ENCODE measurements around the gene ASAH2.

ASAH2 gene

DNA sequence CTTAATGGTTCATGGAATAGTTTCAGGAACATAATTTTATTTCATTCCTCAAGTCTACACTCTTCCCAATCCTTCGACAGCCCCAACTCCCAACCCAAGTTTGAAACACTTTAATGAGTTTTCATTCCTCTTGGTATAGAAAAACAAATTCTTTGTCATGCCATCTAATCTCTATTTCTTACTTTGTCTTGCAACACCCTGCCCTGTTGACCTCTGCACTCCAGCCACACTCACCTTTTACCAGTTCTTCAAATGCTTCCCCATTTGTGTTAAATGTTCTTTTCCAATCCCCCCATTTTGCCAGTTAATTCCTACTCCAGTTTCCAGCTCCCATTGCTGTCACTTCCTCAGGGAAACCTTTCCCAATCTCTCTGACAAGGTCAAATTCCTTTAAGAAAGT, 21.9 kb downstream of the ASAH2 start:
- TF ChIP-seq GATA2 (IDR thresholded peaks at IDR 0.05; ENCODE audit: low read depth, low read length) (no peak), GATA3 (IDR thresholded peaks at IDR 0.05; ENCODE audit: low read depth, low read length) (no peak)

DNA sequence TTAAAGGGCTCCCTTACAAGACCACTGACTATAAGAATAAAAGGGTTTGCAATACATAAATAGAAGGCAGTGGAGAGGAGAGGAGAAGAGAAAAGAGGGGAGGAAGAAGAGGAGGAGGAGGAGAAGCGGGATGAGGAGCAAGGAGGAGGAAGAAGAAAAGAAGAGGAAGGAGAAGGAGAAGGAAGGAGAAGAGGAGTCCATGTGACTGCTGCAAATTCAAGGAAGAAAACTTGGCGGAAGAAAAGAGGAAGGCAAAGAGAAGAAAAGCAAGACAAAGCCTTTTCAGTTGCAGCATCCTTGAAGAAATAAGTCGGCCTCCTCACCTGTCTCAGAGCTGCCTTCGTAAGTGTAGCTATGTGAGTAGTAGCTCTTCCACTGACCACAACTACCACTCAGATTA, 22.6 kb downstream of the ASAH2 start:
- TF ChIP-seq GATA2 (IDR thresholded peaks at IDR 0.05; ENCODE audit: low read depth, low read length) (no peak), GATA3 (IDR thresholded peaks at IDR 0.05; ENCODE audit: low read depth, low read length) (no peak)

DNA sequence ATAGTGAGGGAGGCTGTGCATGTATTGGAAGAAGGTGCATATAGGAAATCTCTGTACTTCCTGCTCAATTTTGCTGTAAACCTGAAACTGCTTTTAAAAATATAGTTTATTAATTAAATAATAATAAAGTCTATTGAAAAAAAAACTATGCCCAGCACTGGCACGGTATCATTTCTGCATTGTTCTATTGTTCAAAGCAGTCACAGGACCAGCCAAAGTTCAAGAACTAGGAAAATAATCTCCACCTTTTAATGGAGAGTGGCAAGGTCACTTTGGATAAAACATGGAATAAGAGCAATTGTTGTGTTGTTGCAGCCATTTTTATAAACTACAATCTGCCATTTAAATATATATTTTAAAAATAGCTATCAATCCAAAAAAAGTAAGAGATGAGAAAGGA, 24.7 kb downstream of the ASAH2 start:
- TF ChIP-seq GATA3 (IDR thresholded peaks at IDR 0.05; ENCODE audit: low read depth, low read length) = no peak

DNA sequence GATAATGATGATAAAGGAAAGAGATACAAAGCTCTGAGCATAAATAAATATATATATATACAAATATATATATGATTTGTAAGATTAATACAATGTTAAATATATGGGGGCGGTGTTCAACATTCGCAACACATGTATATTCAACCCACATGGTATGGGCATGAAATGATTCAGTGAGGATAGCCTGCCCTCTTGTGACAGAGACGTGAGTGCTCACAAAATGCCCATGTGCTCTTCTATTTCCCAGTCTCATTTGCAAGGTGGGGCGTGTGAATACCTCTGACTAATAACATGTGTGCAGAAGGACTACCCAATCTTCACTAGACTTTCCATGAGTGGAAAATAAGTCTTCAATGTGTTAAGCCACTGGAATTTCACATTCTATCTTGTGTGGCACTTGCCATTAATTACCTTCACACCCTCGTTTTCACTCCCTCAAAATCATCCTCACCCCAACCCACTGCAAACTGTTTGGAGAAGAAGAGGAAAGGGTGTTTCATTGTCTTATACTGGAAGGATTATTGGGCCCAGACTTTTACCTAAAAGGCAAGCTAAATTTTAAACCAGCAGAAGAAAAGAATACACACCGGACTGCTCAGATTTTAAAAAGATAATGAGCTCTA, 26.9 kb downstream of the ASAH2 start:
- no peak for TF ChIP-seq GATA3 (IDR thresholded peaks at IDR 0.05; ENCODE audit: low read depth, low read length)
- no peak for TF ChIP-seq GATA2 (IDR thresholded peaks at IDR 0.05; ENCODE audit: low read depth, low read length)

DNA sequence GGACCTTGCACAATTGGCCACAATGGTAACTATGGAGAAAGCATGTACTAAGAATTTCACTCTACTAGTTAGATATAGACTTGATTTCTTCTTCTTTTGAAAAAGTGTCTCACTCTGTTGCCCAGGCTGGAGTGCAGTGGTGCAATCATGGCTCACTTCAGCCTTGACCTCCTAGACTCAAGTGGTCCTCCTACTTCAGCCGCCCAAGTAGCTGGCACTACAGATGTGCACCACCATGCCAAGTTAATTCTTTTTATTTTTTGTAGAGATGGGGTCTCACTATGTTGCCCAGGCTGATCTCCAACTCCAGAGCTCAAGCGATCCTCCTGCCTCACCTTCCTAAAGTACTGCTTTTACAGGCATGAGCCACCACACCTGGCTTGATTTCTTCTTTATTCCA, 29.1 kb downstream of the ASAH2 start:
- no peak for TF ChIP-seq GATA2 (IDR thresholded peaks at IDR 0.05; ENCODE audit: low read depth, low read length)
- no peak for TF ChIP-seq GATA3 (IDR thresholded peaks at IDR 0.05; ENCODE audit: low read depth, low read length)

DNA sequence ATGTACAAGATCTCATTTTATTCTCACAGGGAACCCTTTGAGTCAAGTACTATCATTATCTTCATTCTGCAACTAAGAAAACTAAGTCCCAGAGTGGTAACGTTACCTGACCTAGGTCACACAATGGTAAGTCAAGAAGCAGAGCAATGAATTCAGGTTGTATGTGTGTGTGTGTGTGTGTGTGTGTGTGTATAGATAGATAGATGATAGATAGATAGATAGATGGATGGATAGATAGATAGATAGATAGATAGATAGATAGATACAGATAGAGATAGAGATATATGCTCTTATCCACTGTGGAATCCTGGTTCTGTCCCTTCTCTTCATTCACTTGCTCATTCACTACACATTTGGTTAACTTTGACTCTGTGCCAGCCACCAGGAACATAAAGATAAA, 29.8 kb downstream of the ASAH2 start:
- TF ChIP-seq GATA2 (IDR thresholded peaks at IDR 0.05; ENCODE audit: low read depth, low read length) (no peak), GATA3 (IDR thresholded peaks at IDR 0.05; ENCODE audit: low read depth, low read length) (no peak)

DNA sequence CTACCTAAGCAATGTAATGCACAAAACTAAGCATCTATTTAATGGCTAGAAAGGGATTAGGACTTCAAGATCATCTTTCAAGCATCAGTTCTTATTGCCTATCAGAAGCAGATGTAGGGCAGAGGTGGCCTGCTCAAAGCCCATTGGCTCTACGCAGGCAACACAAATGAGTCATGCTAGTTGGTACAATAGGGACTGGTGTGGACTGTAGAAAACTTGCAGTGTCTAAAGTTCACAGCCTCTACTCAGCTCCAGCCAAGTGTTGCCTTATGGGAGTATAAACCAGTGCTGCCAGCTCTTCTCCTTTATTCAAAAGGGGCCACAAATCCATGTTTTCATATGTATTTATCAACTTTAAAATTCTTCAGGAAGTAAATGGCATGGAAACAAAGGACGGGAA, 31.7 kb downstream of the ASAH2 start:
- TF ChIP-seq GATA2 (IDR thresholded peaks at IDR 0.05; ENCODE audit: low read depth, low read length) = no peak
- no peak for TF ChIP-seq GATA3 (IDR thresholded peaks at IDR 0.05; ENCODE audit: low read depth, low read length)

DNA sequence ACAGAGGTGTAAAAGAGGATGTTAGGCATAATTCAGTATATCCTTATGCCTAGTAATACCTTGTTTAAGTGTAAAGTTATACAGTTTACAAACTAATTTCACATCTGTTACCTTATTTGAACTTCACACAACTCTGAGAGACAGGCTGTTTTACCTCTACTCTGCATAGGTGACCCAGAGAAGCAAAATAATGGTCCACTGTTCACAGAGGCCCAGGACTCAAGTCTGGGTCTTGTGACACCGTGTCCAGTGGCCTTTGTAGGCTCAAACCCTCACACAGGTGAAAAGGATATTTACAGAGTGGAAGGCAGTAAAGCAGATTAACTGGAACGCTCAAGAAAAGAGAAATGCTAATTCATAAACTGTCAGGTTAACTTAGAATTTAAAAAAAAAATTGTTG, 32.1 kb downstream of the ASAH2 start:
- TF ChIP-seq GATA2 (IDR thresholded peaks at IDR 0.05; ENCODE audit: low read depth, low read length) (no peak), GATA3 (IDR thresholded peaks at IDR 0.05; ENCODE audit: low read depth, low read length) (no peak)

DNA sequence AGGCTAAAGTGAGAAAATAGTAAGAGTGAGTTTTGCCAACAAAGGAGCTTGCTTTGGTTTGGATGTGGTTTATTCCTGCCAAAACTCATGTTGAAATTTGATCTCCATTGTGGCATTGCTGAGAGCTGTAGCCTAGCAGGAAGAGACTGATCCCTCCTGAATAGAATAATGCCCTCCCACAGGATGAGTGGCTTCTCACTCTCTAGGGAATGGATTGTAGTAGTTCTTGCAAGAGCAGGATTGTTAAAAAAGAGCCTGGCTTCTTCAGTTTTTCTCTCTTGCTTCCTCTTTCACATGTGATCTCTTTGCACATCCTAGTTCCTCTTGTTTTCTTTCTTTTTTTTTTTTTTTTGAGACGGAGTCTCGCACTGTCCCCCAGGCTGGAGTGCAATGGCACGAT, 34.4 kb downstream of the ASAH2 start:
- TF ChIP-seq GATA3 (IDR thresholded peaks at IDR 0.05; ENCODE audit: low read depth, low read length) = no peak
- TF ChIP-seq GATA2 (IDR thresholded peaks at IDR 0.05; ENCODE audit: low read depth, low read length) = no peak

DNA sequence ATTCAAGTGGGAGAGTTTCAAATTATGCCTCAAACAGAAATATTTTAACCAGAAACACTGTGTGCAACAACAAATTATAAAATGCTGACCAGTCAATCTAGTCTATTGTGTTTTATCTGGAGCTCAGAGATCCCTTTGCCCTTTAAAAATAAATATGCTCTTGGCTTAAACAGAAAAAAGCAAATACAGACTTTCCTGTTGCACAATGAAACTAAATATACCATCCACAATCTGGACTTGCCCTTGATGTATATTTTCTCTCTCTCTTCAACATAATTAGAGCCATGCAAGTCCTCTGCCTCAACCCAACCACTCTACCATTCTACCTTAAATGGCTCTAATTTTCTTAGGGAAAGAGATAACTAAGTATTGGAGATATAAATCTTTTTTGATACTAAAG, 34.9 kb downstream of the ASAH2 start:
- no peak for TF ChIP-seq GATA2 (IDR thresholded peaks at IDR 0.05; ENCODE audit: low read depth, low read length)
- TF ChIP-seq GATA3 (IDR thresholded peaks at IDR 0.05; ENCODE audit: low read depth, low read length) = no peak

DNA sequence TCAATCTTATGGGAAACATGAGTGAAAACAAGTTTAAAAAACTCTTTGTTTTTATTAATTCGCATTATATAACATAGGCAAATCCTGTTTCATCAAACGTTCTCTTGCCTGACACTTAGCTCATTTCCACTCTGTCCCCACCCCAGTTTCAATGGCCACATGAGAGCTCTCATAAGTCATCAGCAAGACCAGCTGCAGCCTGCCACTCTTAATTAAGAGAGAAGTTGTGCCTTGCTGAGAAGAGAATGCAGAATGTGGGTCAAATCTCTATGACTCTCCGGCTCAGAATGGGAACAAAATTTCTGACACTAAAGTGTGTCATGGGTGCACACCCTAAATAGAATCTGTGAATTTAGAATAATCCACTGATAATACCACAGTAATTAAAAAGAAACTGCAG, 39.6 kb downstream of the ASAH2 start:
- TF ChIP-seq GATA3 (IDR thresholded peaks at IDR 0.05; ENCODE audit: low read depth, low read length) (no peak), GATA2 (IDR thresholded peaks at IDR 0.05; ENCODE audit: low read depth, low read length) (no peak)

DNA sequence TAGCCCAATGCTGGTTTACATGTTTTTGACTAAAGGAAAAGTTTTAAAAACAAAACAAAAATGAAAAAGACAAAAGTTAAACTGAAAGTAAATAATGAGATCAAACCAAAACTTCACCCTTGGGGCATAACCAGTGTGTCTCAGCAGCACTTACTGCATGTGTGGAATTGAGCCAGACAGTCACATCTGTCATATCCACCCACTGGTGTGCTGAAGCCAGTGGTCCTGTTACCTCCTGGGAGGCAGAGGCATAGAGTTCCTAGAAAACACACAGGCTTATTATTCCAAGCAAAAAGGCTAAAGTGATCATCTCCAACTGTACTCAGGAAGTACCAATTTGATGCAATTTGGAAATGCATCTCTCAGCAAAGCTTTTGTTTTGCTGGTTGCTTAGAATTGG, 40.4 kb downstream of the ASAH2 start:
- no peak for TF ChIP-seq GATA2 (IDR thresholded peaks at IDR 0.05; ENCODE audit: low read depth, low read length)
- TF ChIP-seq GATA3 (IDR thresholded peaks at IDR 0.05; ENCODE audit: low read depth, low read length) = no peak

Data from SH-SY5Y (cell line).